Psoas muscle (tissue), 8 donors: ENCODE measurements around the gene NPTXR. TPM values are rescaled to one million over a fixed set of nuclear protein-coding genes. Genes with fewer than 3 reads are reported as not detected.

Experiments
- ATAC-seq, 4 donors: fragments of 200-7000 bp; cut with Tn5 transposase; one replicate each; pipeline ENCODE4 v1.9.1; 2020; ENCODE audit warnings: moderate library complexity in 3 of 4, mild to moderate bottlenecking in 2 of 4
- DNase-seq, 2 donors: peaks; one replicate each; pipeline ENCODE4 v3.0.0-alpha.2; 2020
- H3K27ac ChIP-seq: fragments of 200-600 bp; one replicate; pipeline ENCODE4 v1.8.0; 2022
- H3K27me3 ChIP-seq, 3 donors: fragments of 200-600 bp in 1 of 3; one replicate each; pipeline versions ENCODE4 v1.6.1 to v1.8.0; 2013 to 2022; ENCODE audit warnings: low read length in 2 of 3, mild to moderate bottlenecking in 2 of 3, moderate library complexity in 1 of 3; ENCODE audit not compliant: insufficient read depth in 3 of 3
- H3K36me3 ChIP-seq, 2 donors: fragments of 200-600 bp in 1 of 2; one replicate each; pipeline versions ENCODE4 v1.6.1 to v1.8.0; 2013 to 2022; ENCODE audit warnings: low read depth in 1 of 2, mild to moderate bottlenecking in 1 of 2, moderate library complexity in 1 of 2; ENCODE audit not compliant: insufficient read depth in 1 of 2
- H3K4me1 ChIP-seq: fragments of 200-600 bp; one replicate; pipeline ENCODE4 v1.8.0; 2022
- H3K4me3 ChIP-seq: fragments of 200-600 bp; one replicate; pipeline ENCODE4 v1.8.0; 2022; ENCODE audit warnings: mild to moderate bottlenecking
- H3K9me3 ChIP-seq: fragments of 200-600 bp; one replicate; pipeline ENCODE4 v1.8.0; 2022
- WGBS, 3 donors: extraction: QIAGEN DNeasy Blood & Tissue Kit; methylation state at CpG; one replicate each; pipeline versions ENCODE4 v1.1.6 to v1.1.7; 2013; 5-methylcytosine and 5-hydroxymethylcytosine counted together
- intact Hi-C, 2 donors: fragments of 100-400 bp; cut with DNase I; formaldehyde crosslinking; loops; one replicate each; pipeline versions ENCODE4 v1.11.0 to v1.14.2; 2022
- polyA plus RNA-seq, 3 donors: library from polyadenylated mRNA; stranded (reverse); fragments of 200-250 nt; gene quantifications; one replicate each; pipeline ENCODE4 v1.2.3, GENCODE V29; 2013
- total RNA-seq, 4 donors: library from RNA; stranded (reverse); fragmentation: NEBNext Ultra II Directional in 2 of 4; extraction: Animal tissue kit (Norgen Biotek cat#: 25700) in 2 of 4; gene quantifications; one replicate each; pipeline versions ENCODE4 v1.2.1 to v1.2.4, GENCODE V29; 2021 to 2023
- TF ChIP-seq, protein P1 (sequence below): fragments of 200-600 bp; IDR thresholded peaks from one replicate; pipeline ENCODE4 v1.8.0; 2022; ENCODE audit warnings: antibody characterized with exemption
- donor health status: healthy with polysubstance abuse.
- donor health status: DM: no; HTN: no; CAD: no; lungs with moderate emphysema.
- donor health status: Bipolar disorder and iron deficiency.
- donor health status: healthy.
- donor health status: DM: yes; HTN: yes; CAD: no.
- donor health status: DM: no; HTN: no; CAD: no.
- donor health status: DM: no; HTN: no; CAD: no.
- donor health status: DM: yes; HTN: yes; CAD: no.

Gene NPTXR
- total and polyA plus RNA-seq, 7 donors, result 0.15 to 1.7 (median 0.39) TPM

DNA sequence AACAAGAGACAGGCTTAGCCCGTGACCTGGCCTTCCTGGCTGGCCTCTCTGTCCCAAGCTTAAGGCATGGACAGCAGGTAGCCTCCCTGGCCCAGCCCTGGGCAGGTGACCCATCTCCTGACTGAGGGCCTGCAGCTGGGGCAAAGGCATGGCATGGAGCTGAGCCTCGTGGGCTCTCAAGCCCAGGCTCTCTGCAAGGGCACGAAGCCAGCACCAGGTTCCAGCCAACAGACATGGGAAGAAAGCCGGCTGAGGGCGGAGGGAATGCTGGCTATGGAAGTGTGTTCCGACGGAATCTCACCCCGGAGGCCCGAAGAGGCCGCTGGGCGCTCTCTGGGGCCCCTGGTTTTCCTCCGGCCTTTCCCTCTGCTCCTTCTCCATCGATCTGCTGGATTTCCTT lies 62.8 kb downstream of the NPTXR start:
- Histone ChIP-seq H3K4me1 (no peaks in the 10 kb centered on the region), H3K9me3 (no peaks in the 10 kb centered on the region), H3K27ac (no peak overlapping the region), H3K36me3 (peaks cover 0 to 18% of the 10 kb centered on the region in 2 donors), H3K27me3 (no peaks in the 10 kb centered on the region), H3K4me3 (no peak overlapping the region)
- DNase-seq (peak in 1 of 2 donors; percentile 60), ATAC-seq (no peak)
- TF ChIP-seq, protein P1, sequence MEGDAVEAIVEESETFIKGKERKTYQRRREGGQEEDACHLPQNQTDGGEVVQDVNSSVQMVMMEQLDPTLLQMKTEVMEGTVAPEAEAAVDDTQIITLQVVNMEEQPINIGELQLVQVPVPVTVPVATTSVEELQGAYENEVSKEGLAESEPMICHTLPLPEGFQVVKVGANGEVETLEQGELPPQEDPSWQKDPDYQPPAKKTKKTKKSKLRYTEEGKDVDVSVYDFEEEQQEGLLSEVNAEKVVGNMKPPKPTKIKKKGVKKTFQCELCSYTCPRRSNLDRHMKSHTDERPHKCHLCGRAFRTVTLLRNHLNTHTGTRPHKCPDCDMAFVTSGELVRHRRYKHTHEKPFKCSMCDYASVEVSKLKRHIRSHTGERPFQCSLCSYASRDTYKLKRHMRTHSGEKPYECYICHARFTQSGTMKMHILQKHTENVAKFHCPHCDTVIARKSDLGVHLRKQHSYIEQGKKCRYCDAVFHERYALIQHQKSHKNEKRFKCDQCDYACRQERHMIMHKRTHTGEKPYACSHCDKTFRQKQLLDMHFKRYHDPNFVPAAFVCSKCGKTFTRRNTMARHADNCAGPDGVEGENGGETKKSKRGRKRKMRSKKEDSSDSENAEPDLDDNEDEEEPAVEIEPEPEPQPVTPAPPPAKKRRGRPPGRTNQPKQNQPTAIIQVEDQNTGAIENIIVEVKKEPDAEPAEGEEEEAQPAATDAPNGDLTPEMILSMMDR, result no peak
- intact Hi-C loops, result no loop called here
- 31 to 58% (median 54%) methylated on average over 12 to 13 of the region's 13 CpGs for WGBS, 3 donors

DNA sequence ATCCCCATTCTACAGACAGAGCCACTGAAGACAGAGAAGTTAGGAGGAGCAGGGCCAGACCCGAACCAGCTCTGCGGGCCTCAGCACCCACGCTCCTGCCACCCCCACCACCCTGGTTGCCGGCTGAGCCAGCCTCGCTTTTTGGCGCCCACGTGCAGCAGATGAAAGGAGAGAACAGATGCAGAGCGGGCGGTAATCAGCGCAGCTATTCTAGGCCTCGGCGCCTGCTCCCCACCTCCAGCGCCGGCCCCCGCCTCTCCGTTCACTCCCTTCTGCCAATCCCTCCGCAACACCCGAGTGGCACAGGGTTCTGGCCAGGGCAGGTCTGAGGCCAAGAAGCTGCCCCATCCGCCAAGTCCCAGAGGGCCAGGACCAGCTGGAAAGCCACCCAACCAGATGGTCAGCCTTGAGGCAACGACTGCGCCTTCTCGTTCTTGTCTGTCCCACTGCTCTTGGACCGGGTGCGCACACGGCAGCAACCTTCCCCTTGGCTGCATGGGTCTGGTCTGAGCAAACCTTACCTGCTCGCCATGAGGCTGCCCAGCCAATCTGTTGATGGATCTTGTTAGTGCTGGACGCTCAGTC lies 66.6 kb downstream of the NPTXR start:
- ATAC-seq, result peak; percentile 74 to 91 (median 85)
- Histone ChIP-seq H3K27ac (no peak overlapping the region), H3K36me3 (peaks cover 0 to 18% of the 10 kb centered on the region in 2 donors), H3K27me3 (no peaks in the 10 kb centered on the region), H3K4me3 (no peak overlapping the region), H3K9me3 (no peaks in the 10 kb centered on the region), H3K4me1 (no peaks in the 10 kb centered on the region)
- TF ChIP-seq, protein P1, result no peak
- peak in 1 of 2 donors; percentile 79 for DNase-seq
- intact Hi-C loops, result no loop called here
- 40 to 64% (median 52%) methylated on average over 24 to 27 of the region's 27 CpGs for WGBS, 3 donors

DNA sequence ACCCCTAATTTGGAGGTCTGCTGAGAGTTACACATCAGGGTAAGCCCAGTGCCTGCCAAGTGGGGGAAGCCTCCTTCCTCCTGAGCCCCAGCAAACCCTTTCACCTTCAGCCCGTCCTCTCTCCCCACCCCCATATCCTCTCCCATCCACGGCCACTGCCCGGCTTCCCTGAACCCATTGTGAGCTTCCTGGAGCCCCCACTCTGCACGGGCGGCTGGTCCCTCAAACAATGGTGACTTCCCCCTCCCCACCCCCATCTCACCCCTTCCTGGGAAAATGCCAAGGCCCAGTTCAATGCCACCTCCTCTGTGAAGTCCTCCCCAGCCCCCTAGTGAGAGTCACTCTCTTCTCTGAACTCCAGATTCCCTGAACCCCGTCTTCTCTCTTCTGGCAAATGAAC lies 67.7 kb downstream of the NPTXR start:
- no peaks in the 10 kb centered on the region for H3K4me1 ChIP-seq
- H3K4me3 ChIP-seq, result no peak overlapping the region
- ATAC-seq (no peak), DNase-seq (no peak)
- H3K27ac ChIP-seq, result no peak overlapping the region
- H3K9me3 ChIP-seq, result no peaks in the 10 kb centered on the region
- H3K27me3 ChIP-seq, result no peaks in the 10 kb centered on the region
- H3K36me3 ChIP-seq, result peaks cover 0 to 18% of the 10 kb centered on the region in 2 donors
- TF ChIP-seq, protein P1, result no peak
- intact Hi-C loops, result no loop called here
- 55 to 76% (median 59%) methylated on average over 6 of the region's 6 CpGs for WGBS, 3 donors

DNA sequence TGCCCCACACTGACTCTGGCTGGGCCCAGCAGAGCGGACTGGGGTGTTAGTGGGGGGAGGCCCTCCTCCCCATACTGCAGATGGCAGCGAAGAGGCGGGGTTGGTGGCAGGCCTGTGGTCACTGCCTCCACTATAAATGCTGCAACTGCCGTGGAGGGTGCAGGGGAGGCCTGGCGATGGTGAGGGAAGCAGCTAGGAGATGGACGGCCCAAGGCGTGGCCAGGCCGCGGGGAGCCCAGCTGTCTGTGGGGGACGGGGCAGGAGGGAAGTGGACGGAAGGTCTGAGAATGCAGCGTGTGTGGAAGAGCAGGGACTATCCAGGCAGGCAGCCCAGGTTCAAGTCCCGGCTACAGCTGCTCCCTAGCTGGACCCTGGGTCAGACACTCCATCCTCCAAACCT lies 68.2 kb downstream of the NPTXR start:
- peaks cover 0 to 16% of the 10 kb centered on the region in 2 donors for H3K36me3 ChIP-seq
- H3K9me3 ChIP-seq, result no peaks in the 10 kb centered on the region
- WGBS, 3 donors, result 71 to 74% (median 73%) methylated on average over 13 of the region's 13 CpGs
- no peak overlapping the region for H3K4me3 ChIP-seq
- no peak overlapping the region for H3K27ac ChIP-seq
- ATAC-seq (no peak), DNase-seq (no peak)
- no peaks in the 10 kb centered on the region for H3K27me3 ChIP-seq
- TF ChIP-seq, protein P1, result no peak
- no peaks in the 10 kb centered on the region for H3K4me1 ChIP-seq
- intact Hi-C loops, result no loop called here
